ENCODE results near the gene GAL3ST2.

DNA sequence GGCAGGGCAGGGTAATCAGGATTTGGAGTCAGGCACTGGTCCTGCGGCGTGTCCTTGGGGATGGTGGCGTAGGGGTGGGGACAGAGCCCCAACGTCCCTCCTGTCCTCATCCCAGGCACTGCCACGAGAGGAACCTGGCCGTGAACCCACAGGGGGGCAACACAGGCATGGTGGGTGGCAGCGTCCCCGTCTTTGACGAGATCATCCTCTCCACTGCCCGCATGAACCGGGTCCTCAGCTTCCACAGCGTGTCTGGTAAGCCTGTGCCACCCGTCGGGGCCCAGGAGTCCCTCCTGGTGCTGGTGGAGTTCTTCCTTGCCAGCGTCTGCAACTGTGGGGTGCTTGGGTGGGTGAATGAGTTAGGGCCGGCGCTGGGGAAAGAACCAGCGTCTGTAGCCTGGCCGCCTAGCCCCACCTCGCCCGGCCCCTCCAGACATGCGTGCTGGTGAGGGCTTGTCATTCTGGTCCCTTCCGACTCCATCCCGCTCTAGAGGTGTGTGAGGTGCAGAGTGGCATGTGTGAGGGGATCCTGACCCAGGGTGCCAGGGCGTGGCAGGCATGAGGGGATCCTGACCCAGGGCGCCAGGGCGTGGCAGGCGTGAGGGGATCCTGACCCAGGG lies 34.2 kb upstream of the GAL3ST2 start:
- TF ChIP-seq, protein P1, sequence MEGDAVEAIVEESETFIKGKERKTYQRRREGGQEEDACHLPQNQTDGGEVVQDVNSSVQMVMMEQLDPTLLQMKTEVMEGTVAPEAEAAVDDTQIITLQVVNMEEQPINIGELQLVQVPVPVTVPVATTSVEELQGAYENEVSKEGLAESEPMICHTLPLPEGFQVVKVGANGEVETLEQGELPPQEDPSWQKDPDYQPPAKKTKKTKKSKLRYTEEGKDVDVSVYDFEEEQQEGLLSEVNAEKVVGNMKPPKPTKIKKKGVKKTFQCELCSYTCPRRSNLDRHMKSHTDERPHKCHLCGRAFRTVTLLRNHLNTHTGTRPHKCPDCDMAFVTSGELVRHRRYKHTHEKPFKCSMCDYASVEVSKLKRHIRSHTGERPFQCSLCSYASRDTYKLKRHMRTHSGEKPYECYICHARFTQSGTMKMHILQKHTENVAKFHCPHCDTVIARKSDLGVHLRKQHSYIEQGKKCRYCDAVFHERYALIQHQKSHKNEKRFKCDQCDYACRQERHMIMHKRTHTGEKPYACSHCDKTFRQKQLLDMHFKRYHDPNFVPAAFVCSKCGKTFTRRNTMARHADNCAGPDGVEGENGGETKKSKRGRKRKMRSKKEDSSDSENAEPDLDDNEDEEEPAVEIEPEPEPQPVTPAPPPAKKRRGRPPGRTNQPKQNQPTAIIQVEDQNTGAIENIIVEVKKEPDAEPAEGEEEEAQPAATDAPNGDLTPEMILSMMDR (IDR thresholded peaks at IDR 0.05; ENCODE audit: borderline replicate concordance, extremely low read depth, low read length, poor library complexity, severe bottlenecking), result no peak
- TF ChIP-seq EZH2 (IDR thresholded peaks at IDR 0.05; ENCODE audit: borderline replicate concordance, low read depth, low read length, severe bottlenecking), result no peak
